PC-9 (cell line): ENCODE data around the gene DLK1.

ENCODE experiments used
- EZH2 ChIP-seq: fragments of 200-600 bp; sonication (generic); IDR thresholded peaks from 2 replicates; pipeline ENCODE4 v1.8.0; 2017; ENCODE audit warnings: antibody characterized with exemption, low read depth
- TF ChIP-seq, protein P1 (sequence below): fragments of 200-600 bp; sonication (generic); conservative IDR thresholded peaks from 2 replicates; pipeline ENCODE4 v1.6.1; 2017; ENCODE audit warnings: mixed run types, antibody characterized with exemption, mild to moderate bottlenecking, moderate library complexity

DNA sequence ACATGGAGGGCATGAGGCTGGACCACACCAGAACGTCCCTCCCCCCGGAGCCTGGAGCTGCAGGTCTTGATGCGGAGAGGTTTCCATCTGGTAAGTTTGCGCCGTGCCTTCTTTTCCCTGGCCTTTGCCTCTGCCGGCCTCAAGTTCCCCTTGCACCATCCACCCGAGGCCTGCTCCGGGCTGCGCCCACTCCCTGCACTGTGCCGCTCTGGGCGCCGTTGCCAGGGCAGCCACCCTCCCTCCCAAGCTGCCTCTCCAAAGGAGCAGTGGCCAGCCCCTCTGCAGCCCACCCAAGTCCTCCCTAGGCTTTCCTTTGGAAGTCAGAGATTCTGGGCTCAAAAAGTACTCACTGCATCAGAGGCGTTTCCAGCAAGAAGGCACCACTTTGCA is 53.0 kb downstream of the DLK1 start:
- TF ChIP-seq EZH2, result no peak
- TF ChIP-seq, protein P1, sequence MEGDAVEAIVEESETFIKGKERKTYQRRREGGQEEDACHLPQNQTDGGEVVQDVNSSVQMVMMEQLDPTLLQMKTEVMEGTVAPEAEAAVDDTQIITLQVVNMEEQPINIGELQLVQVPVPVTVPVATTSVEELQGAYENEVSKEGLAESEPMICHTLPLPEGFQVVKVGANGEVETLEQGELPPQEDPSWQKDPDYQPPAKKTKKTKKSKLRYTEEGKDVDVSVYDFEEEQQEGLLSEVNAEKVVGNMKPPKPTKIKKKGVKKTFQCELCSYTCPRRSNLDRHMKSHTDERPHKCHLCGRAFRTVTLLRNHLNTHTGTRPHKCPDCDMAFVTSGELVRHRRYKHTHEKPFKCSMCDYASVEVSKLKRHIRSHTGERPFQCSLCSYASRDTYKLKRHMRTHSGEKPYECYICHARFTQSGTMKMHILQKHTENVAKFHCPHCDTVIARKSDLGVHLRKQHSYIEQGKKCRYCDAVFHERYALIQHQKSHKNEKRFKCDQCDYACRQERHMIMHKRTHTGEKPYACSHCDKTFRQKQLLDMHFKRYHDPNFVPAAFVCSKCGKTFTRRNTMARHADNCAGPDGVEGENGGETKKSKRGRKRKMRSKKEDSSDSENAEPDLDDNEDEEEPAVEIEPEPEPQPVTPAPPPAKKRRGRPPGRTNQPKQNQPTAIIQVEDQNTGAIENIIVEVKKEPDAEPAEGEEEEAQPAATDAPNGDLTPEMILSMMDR, result no peak
